HG02610 (cell line): ENCODE data around the gene GPR156.
"Not testable (repeated sequence)": the region's sequence is repeated elsewhere in the genome, so short reads cannot be mapped to it uniquely, and the experiment has no call there.

ENCODE experiments used
- ATAC-seq: cut with Tn5 transposase; IDR thresholded peaks from one replicate; pipeline ENCODE4 v1.9.1; 2021; ENCODE audit warnings: mild to moderate bottlenecking, moderate library complexity; ENCODE audit not compliant: unreplicated experiment

GPR156 gene

GRCh38 chr3:120275618-120276017, 9.4 kb downstream of the GPR156 start:
- ATAC-seq: no peak

DNA sequence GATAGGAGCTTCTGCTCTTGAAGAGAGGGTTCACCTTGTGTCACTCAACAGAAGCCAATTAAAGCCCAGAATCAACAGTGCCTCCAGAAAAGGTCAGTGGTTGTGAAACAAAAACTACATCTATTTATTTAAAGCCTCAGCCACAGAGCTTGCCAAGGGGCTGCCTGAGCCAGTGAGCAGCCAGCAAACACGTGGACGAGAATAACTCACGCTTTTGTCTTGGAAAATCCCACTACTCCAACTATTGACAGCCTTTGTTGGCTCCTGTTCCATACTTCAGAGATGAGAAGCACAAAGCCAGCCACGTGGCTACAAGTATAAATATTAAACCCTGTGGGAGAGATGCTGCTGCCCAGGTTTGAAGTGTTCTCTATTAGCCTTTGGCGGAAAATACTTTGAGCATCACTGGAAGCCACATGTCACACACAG, 10.3 kb downstream of the GPR156 start:
- no peak for ATAC-seq

DNA sequence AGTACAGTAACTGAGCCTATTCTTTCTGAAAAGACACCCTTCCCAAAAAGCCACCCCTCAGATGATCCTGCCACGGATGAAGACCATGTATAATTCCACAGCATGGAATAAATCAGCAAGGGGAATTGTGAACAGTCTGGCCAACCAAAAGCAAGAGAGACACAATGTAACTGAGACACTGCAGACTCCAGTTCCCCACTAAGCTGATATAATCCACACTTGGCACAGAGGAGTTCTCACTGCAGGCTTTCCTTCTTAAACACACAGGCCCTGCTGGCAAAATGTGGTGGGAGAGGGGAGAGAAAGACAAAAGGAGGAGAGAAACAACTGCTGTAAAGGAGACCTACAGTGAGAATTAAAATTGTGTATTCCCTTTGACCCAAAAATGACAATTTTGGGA, 12.7 kb downstream of the GPR156 start:
- no peak for ATAC-seq

GRCh38 chr3:120265989-120266388, 19.0 kb downstream of the GPR156 start:
- ATAC-seq: no peak

GRCh38 chr3:120264963-120265362, 20.1 kb downstream of the GPR156 start:
- ATAC-seq: no peak

DNA sequence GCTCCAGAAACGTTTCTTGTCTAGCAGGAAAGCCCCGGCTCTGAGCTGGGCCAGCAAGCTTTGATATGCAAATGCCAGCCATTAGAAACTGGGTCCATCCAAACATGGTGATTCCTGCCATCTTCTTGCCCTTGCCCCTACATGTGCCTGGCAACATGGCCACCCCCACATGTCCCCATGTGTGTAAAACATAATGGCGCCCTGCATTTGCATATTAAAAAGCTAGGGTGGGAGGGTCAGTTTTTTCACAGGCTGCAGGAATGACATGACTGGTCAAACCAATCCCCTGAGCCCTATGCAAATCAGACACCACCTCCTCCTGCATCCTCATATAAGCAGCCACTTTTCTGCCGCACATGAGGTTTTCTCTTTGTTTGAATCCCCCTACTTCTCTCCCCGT, 21.2 kb downstream of the GPR156 start:
- no peak for ATAC-seq

DNA sequence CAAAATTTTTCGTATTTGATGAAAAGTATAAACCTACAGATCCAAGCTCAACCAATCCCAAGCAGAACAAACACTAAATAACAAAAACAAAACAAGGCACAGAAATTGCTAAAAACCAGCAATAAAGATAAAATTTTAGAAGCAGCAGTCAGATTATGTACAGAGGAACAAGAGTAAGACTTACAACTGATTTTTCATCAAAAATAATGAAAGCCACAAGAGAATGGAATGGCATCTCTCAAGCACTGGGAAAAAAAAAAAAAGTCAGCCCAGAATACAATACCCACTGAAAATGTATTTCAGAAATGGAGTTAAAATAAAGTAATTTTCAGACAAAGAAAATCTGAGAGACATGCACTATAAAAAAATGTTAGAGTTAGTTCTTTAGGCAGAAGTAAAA, 27.0 kb downstream of the GPR156 start:
- no peak for ATAC-seq

DNA sequence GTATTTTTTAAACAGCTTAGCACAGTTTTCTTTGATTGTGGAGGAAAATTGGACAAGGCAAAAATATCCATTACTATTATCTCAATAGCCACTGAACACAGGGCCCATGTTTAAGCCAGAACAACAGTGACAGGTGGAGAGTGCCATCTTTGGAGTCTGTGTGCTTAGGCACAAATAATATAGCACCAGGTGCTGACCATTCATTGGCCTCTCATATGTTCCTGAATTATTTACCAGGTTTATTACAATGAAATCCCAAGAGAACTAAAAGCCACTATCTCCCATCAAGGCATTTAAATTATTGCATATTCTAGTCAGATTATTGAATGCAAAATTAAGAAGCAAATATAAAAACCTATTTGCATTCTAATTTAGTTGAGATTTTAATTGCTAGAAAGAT, 39.6 kb downstream of the GPR156 start:
- ATAC-seq: no peak

DNA sequence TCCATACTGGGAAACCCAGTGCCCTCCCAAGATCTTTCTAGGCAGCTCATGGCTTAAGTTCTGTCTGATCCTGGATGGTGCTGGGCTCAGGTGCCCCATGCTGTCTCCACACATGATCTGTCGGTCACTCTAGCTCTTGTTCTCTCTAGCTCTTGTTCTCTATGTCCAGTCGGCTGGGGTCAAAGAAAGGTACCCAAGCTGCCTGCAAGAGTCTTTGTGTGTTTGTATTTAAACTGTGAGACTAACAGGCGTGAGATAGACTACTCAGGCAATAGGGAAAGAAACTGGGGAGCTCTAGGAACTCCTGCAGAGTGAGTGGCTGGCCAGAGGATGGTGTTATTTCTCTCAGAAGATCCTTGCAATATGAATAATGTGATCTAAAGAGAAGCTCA, 40.2 kb downstream of the GPR156 start:
- no peak for ATAC-seq

- no peak for ATAC-seq
Observed at GRCh38 chr3:120239644-120240043, 45.4 kb downstream of the GPR156 start.

DNA sequence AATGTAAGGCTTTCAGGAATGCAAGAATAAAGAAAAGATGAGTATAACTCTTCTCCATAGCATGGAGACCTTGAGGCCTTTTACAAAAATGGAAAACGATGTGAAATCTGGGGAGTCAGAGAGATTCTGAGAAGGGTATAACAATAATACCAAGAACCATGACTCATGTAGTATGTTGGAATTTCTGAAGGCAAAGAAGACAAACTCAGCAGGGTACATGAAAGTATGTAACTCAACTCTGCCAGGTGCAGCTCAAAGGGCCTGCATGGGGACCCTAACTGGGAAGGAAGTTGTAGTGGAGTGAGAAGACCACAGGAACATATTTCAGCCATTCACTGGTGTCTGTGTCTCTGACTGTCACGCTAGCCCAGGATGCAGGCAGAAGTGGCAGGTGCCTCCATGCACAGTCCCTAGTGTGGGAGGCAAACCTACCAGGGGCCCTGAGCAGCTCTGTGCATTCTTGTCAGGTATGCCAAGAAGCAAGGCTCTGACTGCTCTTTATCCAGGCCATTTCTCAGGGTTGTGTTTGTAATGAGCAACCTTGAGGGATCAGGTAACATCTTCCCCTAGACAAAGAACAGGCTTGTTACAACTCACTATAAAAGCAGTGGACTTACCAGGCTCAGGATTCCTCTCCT, 57.2 kb downstream of the GPR156 start:
- ATAC-seq: no peak

- no peak for ATAC-seq
Observed at GRCh38 chr3:120224237-120224636, 60.8 kb downstream of the GPR156 start.

- ATAC-seq: no peak
Observed at GRCh38 chr3:120218981-120219380, 66.0 kb downstream of the GPR156 start.

DNA sequence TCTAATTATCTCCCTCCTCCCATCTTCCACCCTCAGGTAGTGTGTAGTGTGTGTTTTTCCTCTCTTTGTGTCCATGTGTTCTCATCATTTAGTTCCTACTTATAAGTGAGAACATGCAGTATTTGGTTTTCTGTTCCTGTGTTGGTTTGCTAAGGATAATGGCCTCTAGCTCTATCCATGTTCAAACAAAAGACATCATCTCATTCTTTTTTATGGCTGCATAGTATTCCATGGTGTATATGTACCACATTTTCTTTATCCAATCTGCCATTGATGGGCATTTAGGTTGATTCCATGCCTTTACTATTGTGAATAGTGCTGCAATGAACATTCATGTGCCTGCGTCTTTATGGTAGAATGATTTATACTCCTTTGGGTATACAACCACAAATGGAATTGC, 68.4 kb downstream of the GPR156 start:
- ATAC-seq: not testable (repeated sequence)

DNA sequence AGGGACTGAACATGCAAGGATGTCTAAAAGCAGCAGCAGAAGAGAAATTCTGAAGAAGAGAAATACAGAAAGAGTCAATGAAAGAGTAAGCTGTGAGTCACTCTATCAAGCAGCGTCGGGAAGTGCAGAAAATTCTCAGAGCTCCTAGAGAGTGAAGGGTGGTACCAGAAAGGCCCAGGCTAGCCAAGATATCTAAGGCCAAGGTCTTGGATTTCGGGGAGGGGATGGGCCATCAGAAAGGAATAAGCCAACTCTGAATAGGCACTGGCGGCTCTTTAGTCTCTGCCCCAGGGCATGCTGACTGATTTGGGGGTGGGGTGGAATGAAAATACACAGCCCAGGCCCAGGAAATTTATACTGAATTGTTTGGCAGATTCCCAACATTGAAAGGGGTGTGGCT, 70.8 kb downstream of the GPR156 start:
- ATAC-seq: no peak

- no peak for ATAC-seq
Observed at GRCh38 chr3:120212505-120212904, 72.5 kb downstream of the GPR156 start.

- ATAC-seq: no peak
Observed at GRCh38 chr3:120209425-120209824, 75.6 kb downstream of the GPR156 start.

DNA sequence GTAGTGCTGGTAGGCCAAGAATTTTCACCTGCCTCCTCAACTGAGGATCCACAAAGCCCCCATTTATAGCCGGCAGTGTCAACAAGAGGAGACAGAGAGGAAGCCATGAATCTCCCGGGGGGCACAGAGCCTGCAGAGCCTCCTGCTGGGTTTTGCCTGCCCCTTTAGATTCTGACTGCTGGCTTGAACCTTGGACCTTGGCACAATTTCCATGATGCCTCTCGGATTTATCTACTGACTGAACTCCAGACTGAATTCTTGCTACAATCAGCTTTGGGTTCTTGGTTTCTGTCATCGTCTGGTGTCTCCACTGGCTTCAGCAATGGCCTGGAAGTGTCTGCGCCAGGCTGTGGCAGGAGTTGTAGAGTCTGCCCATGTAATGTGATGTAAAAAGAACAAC, 80.7 kb downstream of the GPR156 start:
- no peak for ATAC-seq

DNA sequence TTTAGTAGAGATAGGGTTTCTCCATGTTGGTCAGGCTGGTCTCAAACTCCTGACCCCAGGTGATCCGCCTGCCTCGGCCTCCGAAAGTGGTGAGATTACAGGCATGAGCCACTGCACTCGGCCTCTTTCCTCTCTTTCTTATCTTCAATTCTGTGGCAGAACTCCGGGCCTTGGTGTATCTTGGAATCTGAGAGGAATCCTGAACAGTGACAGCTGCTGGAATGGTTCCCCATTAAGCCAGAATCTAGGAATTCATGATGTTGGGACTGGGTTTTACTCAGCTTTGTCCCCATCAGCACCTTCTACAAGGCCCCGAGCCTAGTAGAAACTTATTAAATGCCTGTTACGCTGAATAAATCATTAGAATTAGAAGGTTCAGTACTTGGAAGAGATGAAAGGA, 81.4 kb downstream of the GPR156 start:
- ATAC-seq: no peak

- no peak for ATAC-seq
Observed at GRCh38 chr3:120203016-120203415, 82.0 kb downstream of the GPR156 start.

GRCh38 chr3:120202363-120202762, 82.7 kb downstream of the GPR156 start:
- no peak for ATAC-seq

DNA sequence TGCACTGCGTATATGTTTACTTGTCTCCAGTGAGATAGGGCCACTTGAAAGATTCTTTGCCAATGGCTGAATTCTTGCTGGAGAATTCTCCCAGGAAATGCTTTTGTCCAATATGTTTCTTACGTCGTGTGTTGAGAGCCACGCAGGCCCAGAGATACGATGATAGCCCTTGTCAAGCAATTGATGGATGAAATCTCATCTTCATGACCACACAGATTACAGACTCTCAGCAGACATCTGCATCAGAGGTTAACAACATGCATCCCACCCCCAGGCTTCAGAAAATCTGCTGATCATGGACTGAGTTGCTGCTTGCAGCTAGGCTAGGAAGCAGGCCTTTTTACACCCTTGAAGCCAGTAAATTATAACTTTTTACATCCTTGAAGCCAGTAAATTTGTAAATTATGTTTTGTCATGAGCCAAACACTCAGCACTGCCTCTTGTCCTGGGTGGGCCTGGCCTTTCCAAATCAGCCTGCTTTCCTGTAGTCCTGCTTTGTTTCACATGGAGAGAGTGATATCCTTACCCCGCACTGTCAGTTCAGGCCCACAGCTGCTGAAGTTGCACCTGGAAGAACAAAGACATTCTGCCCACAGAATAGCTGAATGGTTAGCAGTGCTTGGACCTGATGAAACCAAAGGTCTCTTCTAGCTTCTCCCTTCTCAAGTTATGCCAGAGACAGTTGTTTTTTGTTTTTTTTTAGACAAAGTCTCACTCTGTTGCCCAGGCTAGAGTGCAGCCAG, 84.4 kb downstream of the GPR156 start:
- ATAC-seq: no peak
